SK-N-MC (cell line): ENCODE measurements around the gene HTR2A.

Source experiments
- EZH2 ChIP-seq: fragments of 200-600 bp; sonication (generic); IDR thresholded peaks from one replicate; pipeline ENCODE4 v1.6.1; 2017; ENCODE audit warnings: antibody characterized with exemption
- POLR2AphosphoS5 ChIP-seq: IDR thresholded peaks from 2 replicates; pipeline ENCODE4 v1.6.1; 2012; ENCODE audit warnings: mild to moderate bottlenecking, low read depth, low read length, borderline replicate concordance

DNA sequence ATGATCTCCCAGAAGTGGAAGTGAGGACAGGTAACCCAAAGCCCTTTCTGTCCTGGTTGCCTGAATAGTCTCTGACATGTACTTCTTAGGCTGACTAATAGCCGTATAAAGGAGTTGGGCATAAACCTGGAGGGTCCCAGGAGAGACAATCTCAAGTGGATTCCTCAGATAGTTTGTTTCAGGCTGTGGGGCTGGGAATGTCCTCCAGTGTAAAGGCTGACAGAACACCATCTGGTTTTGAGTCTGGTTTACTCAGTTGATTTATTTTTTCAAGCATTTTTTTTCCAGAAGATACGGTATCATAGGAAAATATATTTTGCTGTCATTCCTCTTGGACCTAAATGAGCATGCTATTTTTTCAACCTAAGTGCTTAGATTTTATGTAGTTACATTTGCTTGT lies 15.2 kb downstream of the HTR2A start:
- no peak for TF ChIP-seq POLR2AphosphoS5
- TF ChIP-seq EZH2, result no peak
